Middle frontal gyrus (tissue), 1 donor: ENCODE data around the gene MTHFD2.

Experiments
- DNase-seq: peaks from one replicate; pipeline ENCODE4 v3.0.0-alpha.2; 2015; ENCODE audit warnings: low spot score; ENCODE audit errors: extremely low spot score

The MTHFD2 gene

GRCh38 chr2:74261204-74261864, 62.9 kb downstream of the MTHFD2 start:
- DNase-seq = no peak

- no peak for DNase-seq
These were observed 64.3 kb downstream of the MTHFD2 start for GRCh38 chr2:74262681-74263080.

- no peak for DNase-seq
These were observed 65.9 kb downstream of the MTHFD2 start for GRCh38 chr2:74264281-74264680.

- DNase-seq = no peak
These were observed 68.7 kb downstream of the MTHFD2 start for GRCh38 chr2:74267068-74267467.
